ENCODE measurements around the gene MADD. TPM values are rescaled to one million over a fixed set of nuclear protein-coding genes. Genes with fewer than 3 reads are reported as not detected.

MADD gene
- total RNA-seq, 1 donor from 2014 or later = 50.1 TPM

GRCh38 chr11:47376107-47376524 lies 106.2 kb downstream of the MADD start:
- Histone ChIP-seq H3K4me1 (peaks cover 7% of the 10 kb centered on the region), H3K4me3 (peak overlapping the region; percentile 53), H3K27me3 (no peaks in the 10 kb centered on the region), H3K27ac (peak overlapping the region; percentile 84), H3K9me3 (no peaks in the 10 kb centered on the region), H3K36me3 (no peaks in the 10 kb centered on the region)
- ATAC-seq = peak; percentile 1
- TF ChIP-seq, protein P1, sequence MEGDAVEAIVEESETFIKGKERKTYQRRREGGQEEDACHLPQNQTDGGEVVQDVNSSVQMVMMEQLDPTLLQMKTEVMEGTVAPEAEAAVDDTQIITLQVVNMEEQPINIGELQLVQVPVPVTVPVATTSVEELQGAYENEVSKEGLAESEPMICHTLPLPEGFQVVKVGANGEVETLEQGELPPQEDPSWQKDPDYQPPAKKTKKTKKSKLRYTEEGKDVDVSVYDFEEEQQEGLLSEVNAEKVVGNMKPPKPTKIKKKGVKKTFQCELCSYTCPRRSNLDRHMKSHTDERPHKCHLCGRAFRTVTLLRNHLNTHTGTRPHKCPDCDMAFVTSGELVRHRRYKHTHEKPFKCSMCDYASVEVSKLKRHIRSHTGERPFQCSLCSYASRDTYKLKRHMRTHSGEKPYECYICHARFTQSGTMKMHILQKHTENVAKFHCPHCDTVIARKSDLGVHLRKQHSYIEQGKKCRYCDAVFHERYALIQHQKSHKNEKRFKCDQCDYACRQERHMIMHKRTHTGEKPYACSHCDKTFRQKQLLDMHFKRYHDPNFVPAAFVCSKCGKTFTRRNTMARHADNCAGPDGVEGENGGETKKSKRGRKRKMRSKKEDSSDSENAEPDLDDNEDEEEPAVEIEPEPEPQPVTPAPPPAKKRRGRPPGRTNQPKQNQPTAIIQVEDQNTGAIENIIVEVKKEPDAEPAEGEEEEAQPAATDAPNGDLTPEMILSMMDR (IDR thresholded peaks at IDR 0.05) = no peak
- intact Hi-C loops (cut with DNase I) = no loop called here
- no peak for DNase-seq

GRCh38 chr11:47376525-47377371 lies 106.8 kb downstream of the MADD start:
- H3K4me3 ChIP-seq = peak overlapping the region; percentile 53
- intact Hi-C loops (cut with DNase I) = no loop called here
- TF ChIP-seq, protein P1 (IDR thresholded peaks at IDR 0.05) = no peak

DNA sequence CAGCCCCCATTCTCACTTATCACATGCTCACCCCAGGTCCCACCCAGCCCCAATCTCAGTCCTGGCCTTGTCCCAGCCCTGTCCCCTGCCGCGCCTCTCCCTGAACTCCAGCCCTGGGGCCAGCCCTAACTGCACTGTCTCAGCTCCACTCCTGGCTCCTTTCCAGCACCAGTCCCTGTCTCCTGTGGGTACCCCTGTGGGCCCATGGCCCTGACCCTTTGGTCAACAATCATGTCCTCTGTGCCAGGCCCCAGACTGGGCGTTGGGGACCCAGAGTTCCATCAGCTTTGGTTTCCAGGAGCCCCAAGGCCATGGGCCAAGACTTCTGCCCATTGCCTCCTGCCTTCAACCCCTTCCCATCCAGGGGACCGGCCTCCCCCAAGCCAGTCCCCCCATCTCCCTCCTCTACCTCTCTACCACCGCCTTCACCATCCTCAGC lies 107.7 kb downstream of the MADD start:
- H3K36me3 ChIP-seq = no peaks in the 10 kb centered on the region
- H3K27me3 ChIP-seq = no peaks in the 10 kb centered on the region
- H3K9me3 ChIP-seq = no peaks in the 10 kb centered on the region
- H3K4me3 ChIP-seq = peak overlapping the region; percentile 53
- ATAC-seq (peak; percentile 30), DNase-seq (peak; percentile 72)
- peaks cover 8% of the 10 kb centered on the region for H3K4me1 ChIP-seq
- H3K27ac ChIP-seq = peak overlapping the region; percentile 84
- intact Hi-C loops (cut with DNase I) = no loop called here
- TF ChIP-seq, protein P1 (IDR thresholded peaks at IDR 0.05) = no peak

More at GRCh38 chr11:47376525-47377371, 106.8 kb downstream of the MADD start:
- peaks cover 7% of the 10 kb centered on the region for H3K4me1 ChIP-seq
- H3K9me3 ChIP-seq = no peaks in the 10 kb centered on the region
- ATAC-seq (peak; percentile 69), DNase-seq (peak; percentile 87)
- H3K36me3 ChIP-seq = no peaks in the 10 kb centered on the region
- H3K27me3 ChIP-seq = no peaks in the 10 kb centered on the region
- H3K27ac ChIP-seq = peak overlapping the region; percentile 84

- peaks cover 11% of the 10 kb centered on the region for H3K4me1 ChIP-seq
- peak; percentile 70 for ATAC-seq
- DNase-seq = peak; percentile 86
- H3K27me3 ChIP-seq = no peaks in the 10 kb centered on the region
- peak within 1 kb of the TSS; percentile 53 for H3K4me3 ChIP-seq
- peak within 1 kb of the TSS; percentile 84 for H3K27ac ChIP-seq
- no peaks in the 10 kb centered on the region for H3K9me3 ChIP-seq
- intact Hi-C loops (cut with DNase I) = no loop called here
- no peaks in the 10 kb centered on the region for H3K36me3 ChIP-seq
- TF ChIP-seq, protein P1 (IDR thresholded peaks at IDR 0.05) = no peak
Measured at GRCh38 chr11:47378010-47378835, 108.3 kb downstream of the MADD start, which contains the start of gene SPI1. TSS of gene SPI1 (minus strand) at chr11:47378547. CDS start at chr11:47378353, 194 bp downstream.

- H3K36me3 ChIP-seq = no peaks in the 10 kb centered on the region
- TF ChIP-seq, protein P1 (IDR thresholded peaks at IDR 0.05) = no peak
- H3K27me3 ChIP-seq = no peaks in the 10 kb centered on the region
- DNase-seq = no peak
- H3K4me3 ChIP-seq = no peak overlapping the region
- peak overlapping the region; percentile 84 for H3K27ac ChIP-seq
- peaks cover 11% of the 10 kb centered on the region for H3K4me1 ChIP-seq
- no peak for ATAC-seq
- H3K9me3 ChIP-seq = no peaks in the 10 kb centered on the region
- intact Hi-C loops (cut with DNase I) = no loop called here
Measured at GRCh38 chr11:47378836-47379170, 108.9 kb downstream of the MADD start.

Measured in upper lobe of right lung (tissue), 1 donor.